ENCODE data around the gene ACAN.

GRCh38 chr15:88803920-88804247, 648 bp downstream of the ACAN start:
- TF ChIP-seq CTCF (conservative IDR thresholded peaks at IDR 0.05; ENCODE audit: low read depth, low read length), result no peak
- TF ChIP-seq EZH2 (IDR thresholded peaks at IDR 0.05; ENCODE audit: borderline replicate concordance, low read depth, low read length, poor library complexity, severe bottlenecking), result peak; percentile 96
